ENCODE measurements around the gene PTPN2. TPM values are rescaled to one million over a fixed set of nuclear protein-coding genes. Genes with fewer than 3 reads are reported as not detected.
A peak's percentile ranks its signal among the peaks of the same experiment; 100 is the strongest.

PTPN2 gene
- total and polyA plus RNA-seq, 9 of the 15 experiments (the other 6 are each of a cell fraction or from before 2014, with no cell fraction given) = 36.6 to 66.4 (median 43.8) TPM

GRCh38 chr18:12772111-12772510, 111.9 kb downstream of the PTPN2 start (continued):
- TF ChIP-seq, protein P1, sequence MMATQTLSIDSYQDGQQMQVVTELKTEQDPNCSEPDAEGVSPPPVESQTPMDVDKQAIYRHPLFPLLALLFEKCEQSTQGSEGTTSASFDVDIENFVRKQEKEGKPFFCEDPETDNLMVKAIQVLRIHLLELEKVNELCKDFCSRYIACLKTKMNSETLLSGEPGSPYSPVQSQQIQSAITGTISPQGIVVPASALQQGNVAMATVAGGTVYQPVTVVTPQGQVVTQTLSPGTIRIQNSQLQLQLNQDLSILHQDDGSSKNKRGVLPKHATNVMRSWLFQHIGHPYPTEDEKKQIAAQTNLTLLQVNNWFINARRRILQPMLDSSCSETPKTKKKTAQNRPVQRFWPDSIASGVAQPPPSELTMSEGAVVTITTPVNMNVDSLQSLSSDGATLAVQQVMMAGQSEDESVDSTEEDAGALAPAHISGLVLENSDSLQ (IDR thresholded peaks at IDR 0.05) = peak; percentile 87

DNA sequence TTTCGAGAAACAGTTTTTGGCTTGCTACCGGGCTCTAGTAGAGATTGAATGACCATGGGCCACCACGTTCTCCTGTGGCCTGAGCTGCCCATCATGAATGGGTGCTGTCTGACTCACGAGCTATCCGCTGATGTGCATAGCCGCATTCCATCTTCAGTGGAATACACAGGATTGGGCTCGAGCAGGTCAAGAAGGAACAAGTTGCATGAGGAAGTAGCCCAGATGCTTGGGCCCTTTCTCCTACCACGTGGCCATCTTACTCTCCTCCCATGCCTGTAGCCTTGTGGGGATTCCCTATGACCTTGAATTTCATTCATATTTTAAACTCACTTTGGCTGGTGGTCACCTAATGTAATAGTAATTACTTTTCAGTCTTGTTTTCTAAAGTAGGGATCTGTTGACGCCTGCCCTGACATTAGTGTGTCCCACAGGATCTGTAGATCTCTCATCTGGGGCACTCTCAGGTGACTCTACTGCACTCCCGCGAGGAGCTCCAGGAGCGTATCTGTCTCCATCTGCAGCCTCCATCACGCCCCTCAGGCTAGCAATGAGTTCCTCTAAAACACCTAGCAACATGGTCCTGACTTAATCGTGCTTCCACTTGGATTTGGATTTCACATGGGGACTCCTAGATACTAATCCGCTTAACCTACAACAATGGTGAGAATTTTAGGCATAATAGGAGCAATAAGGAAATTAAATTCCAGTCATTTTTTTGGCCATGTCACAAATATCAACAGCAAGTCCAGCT, 113.4 kb downstream of the PTPN2 start:
- no peaks in the 10 kb centered on the region for H3K36me3 ChIP-seq (ENCODE audit: control insufficient read depth, insufficient read depth, low read length)
- no peaks in the 10 kb centered on the region for H3K27me3 ChIP-seq (ENCODE audit: control insufficient read depth in 2 of 2, insufficient read depth in 2 of 2, low read length in 2 of 2)
- intact Hi-C loops (cut with micrococcal nuclease) (no loop called here), in situ Hi-C loops (cut with MboI) (no loop called here)
- no peaks in the 10 kb centered on the region for H4K20me1 ChIP-seq (replicated peaks; ENCODE audit: control insufficient read depth, insufficient read depth, low read length)
- no peaks in the 10 kb centered on the region for H3K9me1 ChIP-seq (ENCODE audit: control insufficient read depth, insufficient read depth, low read length)
- no peak overlapping the region for H3K9ac ChIP-seq (ENCODE audit: insufficient read depth in 1 of 2, low read depth in 2 of 2, low read length in 2 of 2)
- no peak overlapping the region for H3K27ac ChIP-seq (ENCODE audit: extremely low read depth, low read depth, low read length)
- FAIRE-seq (peak; percentile 19), ATAC-seq (no peak), DNase-seq (ENCODE audit: extremely low read depth in 1 of 4, low spot score in 3 of 4) (no peak)
- H2AFZ ChIP-seq (ENCODE audit: low read depth, low read length) = peak overlapping the region; percentile 49; the same call in 1 of the 2 replicates
- H3K4me2 ChIP-seq (ENCODE audit: insufficient read depth, low read length) = no peak overlapping the region
- no TSS peak for BruUV-seq (replicated peaks)
- WGBS (ENCODE audit: insufficient coverage, low coverage, missing lambda C conversion rate) = 51% methylated on average over 15 of the region's 15 CpGs
- H3K4me1 ChIP-seq (replicated peaks in 1 of 2; ENCODE audit: control insufficient read depth in 2 of 2, insufficient read depth in 2 of 2, low read length in 2 of 2) = peaks cover 9 to 11% of the 10 kb centered on the region in 2 experiments
- H3K4me3 ChIP-seq = no peak overlapping the region
- H3K9me3 ChIP-seq (replicated peaks; ENCODE audit: control insufficient read depth, insufficient read depth, low read depth, low read length) = no peaks in the 10 kb centered on the region; the same call in 1 of the 2 replicates
- CTCF ChIA-PET (ENCODE audit: low intra/inter-chr PET ratio) = no interaction called here
- no peaks in the 10 kb centered on the region for H3K79me2 ChIP-seq (ENCODE audit: control insufficient read depth, insufficient read depth, low read length)
- POLR2A ChIA-PET = no interaction called here
- TF ChIP-seq BRD9 (IDR thresholded peaks at IDR 0.05; ENCODE audit: low read depth, partially characterized antibody) (no peak), ZKSCAN3 (CRISPR knock-in tag; IDR thresholded peaks at IDR 0.05) (no peak), SRSF7 (optimal IDR thresholded peaks at IDR 0.05; ENCODE audit: low read depth, low read length) (no peak), ZNF644 (tag; IDR thresholded peaks at IDR 0.05; ENCODE audit: low read depth) (no peak), KLF16 (IDR thresholded peaks at IDR 0.05) (no peak), ZFP1 (CRISPR knock-in tag; IDR thresholded peaks at IDR 0.05) (no peak), SIN3B (IDR thresholded peaks at IDR 0.05; ENCODE audit: low read depth) (no peak), E2F4 (CRISPR knock-in tag; IDR thresholded peaks at IDR 0.05; ENCODE audit: low read depth) (no peak), DIDO1 (tag; IDR thresholded peaks at IDR 0.05; ENCODE audit: low read depth) (no peak), ZBTB8A (IDR thresholded peaks at IDR 0.05; ENCODE audit: partially characterized antibody) (no peak), PHF8 (IDR thresholded peaks at IDR 0.05; ENCODE audit: borderline replicate concordance, low read length) (no peak), PCBP1 (IDR thresholded peaks at IDR 0.05; ENCODE audit: low read depth, low read length, poor library complexity, severe bottlenecking) (no peak), ETV6 (IDR thresholded peaks at IDR 0.05; ENCODE audit: borderline replicate concordance in 1 of 2, low read depth in 2 of 2, low read length in 1 of 2) (no peak), ETV6 (CRISPR knock-in tag; IDR thresholded peaks at IDR 0.05; ENCODE audit: borderline replicate concordance) (no peak)

Data from K562 (cell line).